ENCODE results near the gene ASMTL.

The ASMTL gene

GRCh38 chrX:1358793-1359476 is 93.8 kb downstream of the ASMTL start:
- Histone ChIP-seq H3K4me1 (ENCODE audit: control insufficient read depth, insufficient read depth, low read length) (no peaks in the 10 kb centered on the region), H3K27ac (ENCODE audit: low read length) (no peak overlapping the region), H3K9ac (ENCODE audit: low read length in 2 of 2) (no peak overlapping the region), H3K36me3 (ENCODE audit: control insufficient read depth in 2 of 2, insufficient read depth in 2 of 2, low read length in 2 of 2) (peaks cover 8 to 14% of the 10 kb centered on the region in 2 donors), H3K4me3 (ENCODE audit: low read length in 2 of 2) (no peak overlapping the region), H3K27me3 (ENCODE audit: control insufficient read depth in 1 of 2, insufficient read depth in 2 of 2, low read length in 2 of 2) (no peaks in the 10 kb centered on the region), H3K9me3 (ENCODE audit: control insufficient read depth in 2 of 2, low read length in 2 of 2) (peaks cover 0 to 7% of the 10 kb centered on the region in 2 donors)

DNA sequence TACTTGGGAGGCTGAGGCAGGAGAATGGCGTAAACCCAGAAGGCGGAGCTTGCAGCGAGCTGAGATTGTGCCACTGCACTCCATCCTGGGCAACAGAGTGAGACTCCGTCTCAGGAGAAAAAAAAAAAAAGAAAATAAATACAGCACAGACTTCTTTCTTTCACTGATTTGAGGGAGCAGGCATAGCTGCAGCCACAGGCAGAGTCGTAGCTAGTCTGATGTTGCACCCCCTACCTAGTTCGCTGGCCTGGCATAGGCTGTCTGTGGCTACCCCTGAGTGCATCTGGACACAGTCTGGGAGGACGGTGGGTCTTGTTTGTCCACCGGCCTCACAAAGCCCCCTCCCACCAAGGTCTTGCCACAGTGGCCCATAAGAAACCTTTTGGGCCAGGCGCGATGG is 94.7 kb downstream of the ASMTL start:
- Histone ChIP-seq H3K27me3 (ENCODE audit: control insufficient read depth in 1 of 2, insufficient read depth in 2 of 2, low read length in 2 of 2) (no peaks in the 10 kb centered on the region), H3K4me3 (ENCODE audit: low read length in 2 of 2) (no peak overlapping the region), H3K9me3 (ENCODE audit: control insufficient read depth in 2 of 2, low read length in 2 of 2) (peaks cover 0 to 12% of the 10 kb centered on the region in 2 donors), H3K9ac (ENCODE audit: low read length in 2 of 2) (no peak overlapping the region), H3K27ac (ENCODE audit: low read length) (no peak overlapping the region), H3K36me3 (ENCODE audit: control insufficient read depth in 2 of 2, insufficient read depth in 2 of 2, low read length in 2 of 2) (peaks cover 8 to 14% of the 10 kb centered on the region in 2 donors), H3K4me1 (ENCODE audit: control insufficient read depth, insufficient read depth, low read length) (no peaks in the 10 kb centered on the region)

- Histone ChIP-seq H3K27me3 (ENCODE audit: control insufficient read depth in 1 of 2, insufficient read depth in 2 of 2, low read length in 2 of 2) (no peaks in the 10 kb centered on the region), H3K27ac (ENCODE audit: low read length) (no peak overlapping the region), H3K36me3 (ENCODE audit: control insufficient read depth in 2 of 2, insufficient read depth in 2 of 2, low read length in 2 of 2) (peaks cover 9 to 10% of the 10 kb centered on the region in 2 donors), H3K4me1 (ENCODE audit: control insufficient read depth, insufficient read depth, low read length) (no peaks in the 10 kb centered on the region), H3K9ac (ENCODE audit: low read length in 2 of 2) (no peak overlapping the region), H3K4me3 (ENCODE audit: low read length in 2 of 2) (no peak overlapping the region), H3K9me3 (ENCODE audit: control insufficient read depth in 2 of 2, low read length in 2 of 2) (peaks cover 0 to 12% of the 10 kb centered on the region in 2 donors)
These were observed 97.3 kb downstream of the ASMTL start for GRCh38 chrX:1355131-1356046.

- H3K27ac ChIP-seq (ENCODE audit: low read length), result no peak overlapping the region
- peaks cover 8 to 9% of the 10 kb centered on the region in 2 donors for H3K36me3 ChIP-seq (ENCODE audit: control insufficient read depth in 2 of 2, insufficient read depth in 2 of 2, low read length in 2 of 2)
- no peaks in the 10 kb centered on the region for H3K4me1 ChIP-seq (ENCODE audit: control insufficient read depth, insufficient read depth, low read length)
- no peak overlapping the region for H3K9ac ChIP-seq (ENCODE audit: low read length in 2 of 2)
- H3K27me3 ChIP-seq (ENCODE audit: control insufficient read depth in 1 of 2, insufficient read depth in 2 of 2, low read length in 2 of 2), result no peaks in the 10 kb centered on the region
- no peak overlapping the region for H3K4me3 ChIP-seq (ENCODE audit: low read length in 2 of 2)
- peaks cover 0 to 12% of the 10 kb centered on the region in 2 donors for H3K9me3 ChIP-seq (ENCODE audit: control insufficient read depth in 2 of 2, low read length in 2 of 2)
These were observed 98.4 kb downstream of the ASMTL start for GRCh38 chrX:1354036-1355019.

All from stomach smooth muscle (tissue), 2 donors.